Panc1 (cell line): ENCODE data around the gene NTSR2.

Experiments used
- POLR2AphosphoS5 ChIP-seq: IDR thresholded peaks from 2 replicates; pipeline ENCODE4 v1.6.1; 2012; ENCODE audit warnings: mild to moderate bottlenecking, low read depth, low read length, moderate library complexity
- REST ChIP-seq, 2 experiments: IDR thresholded peaks; 2 replicates each; pipeline ENCODE4 v1.6.1; 2011 to 2012; ENCODE audit warnings: low read depth in 2 of 2, control low read depth in 1 of 2, low read length in 1 of 2, mild to moderate bottlenecking in 1 of 2, moderate library complexity in 1 of 2; ENCODE audit not compliant: insufficient read depth in 1 of 2
- SIN3A ChIP-seq: IDR thresholded peaks from 2 replicates; pipeline ENCODE4 v1.6.1; 2012; ENCODE audit warnings: low read depth, mild to moderate bottlenecking, low read length, moderate library complexity, borderline replicate concordance; ENCODE audit not compliant: insufficient read depth
- TCF7L2 ChIP-seq: IDR thresholded peaks from 2 replicates; pipeline ENCODE4 v1.6.1; 2011; ENCODE audit warnings: mild to moderate bottlenecking, low read depth, low read length, inconsistent platforms
- TF ChIP-seq, protein P1 (sequence below): fragments of 450-650 bp; IDR thresholded peaks from 2 replicates; pipeline ENCODE4 v1.5.1; 2017; ENCODE audit warnings: mild to moderate bottlenecking

DNA sequence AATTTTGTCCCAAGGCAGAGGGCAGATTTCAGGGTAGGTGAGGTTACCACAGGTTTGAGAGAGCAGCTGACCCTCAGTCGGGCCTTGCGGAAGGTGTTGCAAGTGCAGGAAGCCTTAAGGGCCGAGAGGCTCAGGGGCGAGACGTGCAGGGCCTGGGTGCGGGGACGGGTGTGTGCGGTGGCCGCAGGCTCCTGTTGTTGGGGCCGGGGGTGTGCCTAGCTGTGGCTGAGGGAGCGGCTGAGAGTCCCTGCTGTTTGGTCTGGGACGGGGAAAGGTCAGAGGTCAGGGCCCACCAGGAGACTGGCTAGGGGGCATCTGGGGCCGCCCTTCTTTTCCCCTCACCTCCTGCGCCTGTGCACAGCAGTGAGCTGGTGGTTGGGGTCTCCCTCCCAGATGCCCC is 52.5 kb downstream of the NTSR2 start:
- TF ChIP-seq POLR2AphosphoS5 = no peak
- TF ChIP-seq, protein P1, sequence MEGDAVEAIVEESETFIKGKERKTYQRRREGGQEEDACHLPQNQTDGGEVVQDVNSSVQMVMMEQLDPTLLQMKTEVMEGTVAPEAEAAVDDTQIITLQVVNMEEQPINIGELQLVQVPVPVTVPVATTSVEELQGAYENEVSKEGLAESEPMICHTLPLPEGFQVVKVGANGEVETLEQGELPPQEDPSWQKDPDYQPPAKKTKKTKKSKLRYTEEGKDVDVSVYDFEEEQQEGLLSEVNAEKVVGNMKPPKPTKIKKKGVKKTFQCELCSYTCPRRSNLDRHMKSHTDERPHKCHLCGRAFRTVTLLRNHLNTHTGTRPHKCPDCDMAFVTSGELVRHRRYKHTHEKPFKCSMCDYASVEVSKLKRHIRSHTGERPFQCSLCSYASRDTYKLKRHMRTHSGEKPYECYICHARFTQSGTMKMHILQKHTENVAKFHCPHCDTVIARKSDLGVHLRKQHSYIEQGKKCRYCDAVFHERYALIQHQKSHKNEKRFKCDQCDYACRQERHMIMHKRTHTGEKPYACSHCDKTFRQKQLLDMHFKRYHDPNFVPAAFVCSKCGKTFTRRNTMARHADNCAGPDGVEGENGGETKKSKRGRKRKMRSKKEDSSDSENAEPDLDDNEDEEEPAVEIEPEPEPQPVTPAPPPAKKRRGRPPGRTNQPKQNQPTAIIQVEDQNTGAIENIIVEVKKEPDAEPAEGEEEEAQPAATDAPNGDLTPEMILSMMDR = no peak
- no peak for TF ChIP-seq SIN3A
- no peak for TF ChIP-seq TCF7L2
- no peak for TF ChIP-seq REST (IDR thresholded peaks at IDR 0.05; ENCODE audit: insufficient read depth in 1 of 2, low read depth in 2 of 2, low read length in 1 of 2)
